H1 (cell line): ENCODE measurements around the gene GRK3. TPM values are rescaled to one million over a fixed set of nuclear protein-coding genes. Genes with fewer than 3 reads are reported as not detected.

Experiments used
- CTCF ChIA-PET: fragments of 300-600 bp; sonication (Branson Sonifier 250); formaldehyde crosslinking; loops from one replicate; lab custom pipeline; 2021; ENCODE audit not compliant: partially characterized antibody; lab: Charles Lee
- POLR2A ChIA-PET: fragments of 300-600 bp; sonication (Branson Sonifier 250); formaldehyde crosslinking; loops from one replicate; lab custom pipeline; 2021; ENCODE audit warnings: inconsistent platforms; ENCODE audit not compliant: partially characterized antibody; lab: Charles Lee
- DNase-seq, 2 experiments: peaks; one replicate each; pipeline versions ENCODE4 v3.0.0 to v3.0.0-alpha.2; 2010 to 2022; ENCODE audit warnings: low spot score in 2 of 2, low read depth in 1 of 2, mixed read lengths in 1 of 2
- FAIRE-seq: peaks from 2 replicates; lab custom pipeline; 2011; peaks lifted over from hg19 to GRCh38; lab: Jason Lieb, UNC
- H2AFZ ChIP-seq: 2 replicates; pipeline ENCODE4 v1.8.1; 2012; ENCODE audit warnings: low read length, inconsistent platforms
- H2AK5ac ChIP-seq: 2 replicates; pipeline ENCODE4 v1.6.1; 2013; ENCODE audit warnings: low read depth, low read length
- H2BK120ac ChIP-seq: replicated peaks from 2 replicates; pipeline ENCODE3; 2013; ENCODE audit warnings: low read depth, low read length, inconsistent platforms
- H2BK12ac ChIP-seq: 2 replicates; pipeline ENCODE4 v1.6.1; 2013; ENCODE audit warnings: low read depth, low read length
- H2BK15ac ChIP-seq: 2 replicates; pipeline ENCODE4 v1.6.1; 2013; ENCODE audit warnings: low read length
- H2BK20ac ChIP-seq: 2 replicates; pipeline ENCODE4 v1.6.1; 2013; ENCODE audit warnings: low read length
- H2BK5ac ChIP-seq: 2 replicates; pipeline ENCODE4 v1.6.1; 2013; ENCODE audit warnings: low read depth, low read length
- H3K14ac ChIP-seq: 2 replicates; pipeline ENCODE4 v1.6.1; 2013; ENCODE audit warnings: inconsistent platforms; ENCODE audit not compliant: insufficient read length
- H3K18ac ChIP-seq: 2 replicates; pipeline ENCODE4 v1.6.1; 2013; ENCODE audit warnings: low read length; ENCODE audit errors: extremely low read depth
- H3K23ac ChIP-seq: 2 replicates; pipeline ENCODE4 v1.6.1; 2013; ENCODE audit warnings: inconsistent platforms; ENCODE audit not compliant: insufficient read length
- H3K23me2 ChIP-seq: 2 replicates; pipeline ENCODE4 v1.6.1; 2013; ENCODE audit warnings: low read depth, low read length
- H3K27ac ChIP-seq: 2 replicates; pipeline ENCODE4 v1.6.1; 2011; ENCODE audit warnings: low read depth, low read length, inconsistent platforms
- H3K27me3 ChIP-seq, 4 experiments: replicated peaks in 1 of 4; 1 replicate in 1 of 4; 2 replicates in 3 of 4; pipeline versions ENCODE4 v1.6.1 to v1.8.1; 2011 to 2013; ENCODE audit warnings: low read length in 3 of 4, mild to moderate bottlenecking in 3 of 4, inconsistent platforms in 2 of 4, mixed read lengths in 2 of 4, moderate library complexity in 1 of 4; ENCODE audit not compliant: control insufficient read depth in 3 of 4, insufficient read depth in 3 of 4; ENCODE audit errors: extremely low read depth in 1 of 4
- H3K36me3 ChIP-seq, 4 experiments: 2 replicates each; pipeline versions ENCODE4 v1.6.1 to v1.8.1; 2011 to 2013; ENCODE audit warnings: mild to moderate bottlenecking in 4 of 4, low read length in 3 of 4, moderate library complexity in 2 of 4, control low read depth in 1 of 4, inconsistent platforms in 1 of 4; ENCODE audit not compliant: insufficient read depth in 4 of 4, control insufficient read depth in 2 of 4
- H3K4ac ChIP-seq: replicated peaks from 2 replicates; pipeline ENCODE3; 2013; ENCODE audit warnings: low read length, low read depth, mixed read lengths, inconsistent platforms; ENCODE audit not compliant: insufficient read length
- H3K4me1 ChIP-seq, 4 experiments: replicated peaks in 1 of 4; 1 replicate in 1 of 4; 2 replicates in 3 of 4; pipeline versions ENCODE4 v1.6.1 to v1.8.1; 2011 to 2013; ENCODE audit warnings: low read length in 3 of 4, inconsistent platforms in 2 of 4, mixed read lengths in 1 of 4; ENCODE audit not compliant: insufficient read depth in 4 of 4, control insufficient read depth in 3 of 4
- H3K4me2 ChIP-seq, 2 experiments: 2 replicates each; pipeline versions ENCODE4 v1.6.1 to v1.8.1; 2011 to 2013; ENCODE audit warnings: low read depth in 2 of 2, low read length in 2 of 2, control low read depth in 1 of 2, inconsistent platforms in 1 of 2, mild to moderate bottlenecking in 1 of 2; ENCODE audit not compliant: insufficient read depth in 1 of 2
- H3K4me3 ChIP-seq, 4 experiments: fragments of 200-600, 300-600 bp in 1 of 4; sonication (generic), shearing (Covaris generic), sonication (Bioruptor Twin) in 1 of 4; 2 replicates each; pipeline versions ENCODE4 v1.5.1 to v1.8.1; 2011 to 2016; ENCODE audit warnings: low read length in 4 of 4, low read depth in 3 of 4, control low read depth in 2 of 4, inconsistent platforms in 2 of 4, mild to moderate bottlenecking in 2 of 4, mixed read lengths in 1 of 4, moderate library complexity in 1 of 4; ENCODE audit not compliant: insufficient read depth in 2 of 4; ENCODE audit errors: extremely low read depth in 1 of 4
- H3K56ac ChIP-seq: replicated peaks from 2 replicates; pipeline ENCODE3; 2013; ENCODE audit warnings: low read depth, mild to moderate bottlenecking, mixed read lengths, low read length, inconsistent platforms; ENCODE audit not compliant: insufficient read length
- H3K79me1 ChIP-seq: 2 replicates; pipeline ENCODE4 v1.6.1; 2013; ENCODE audit warnings: low read depth, low read length, control low read depth
- H3K79me2 ChIP-seq, 2 experiments: 2 replicates each; pipeline versions ENCODE4 v1.6.1 to v1.8.1; 2012 to 2013; ENCODE audit warnings: low read length in 2 of 2, mild to moderate bottlenecking in 2 of 2, inconsistent platforms in 1 of 2; ENCODE audit not compliant: insufficient read depth in 2 of 2, control insufficient read depth in 1 of 2
- H3K9ac ChIP-seq, 4 experiments: replicated peaks in 1 of 4; 1 replicate in 1 of 4; 2 replicates in 3 of 4; pipeline versions ENCODE4 v1.6.1 to v1.8.1; 2011 to 2013; ENCODE audit warnings: low read depth in 3 of 4, low read length in 3 of 4, control low read depth in 2 of 4, mild to moderate bottlenecking in 2 of 4, moderate library complexity in 2 of 4, inconsistent platforms in 1 of 4; ENCODE audit errors: extremely low read depth in 1 of 4
- H3K9me3 ChIP-seq, 2 experiments: 2 replicates each; pipeline versions ENCODE4 v1.6.1 to v1.8.1; 2012 to 2013; ENCODE audit warnings: mild to moderate bottlenecking in 2 of 2, moderate library complexity in 2 of 2, control low read depth in 1 of 2, inconsistent platforms in 1 of 2, low read depth in 1 of 2, low read length in 1 of 2, mixed read lengths in 1 of 2; ENCODE audit not compliant: insufficient read depth in 2 of 2
- H4K20me1 ChIP-seq, 2 experiments: replicated peaks in 1 of 2; 2 replicates each; pipeline versions ENCODE3 to v1.8.1; 2011 to 2013; ENCODE audit warnings: inconsistent platforms in 2 of 2, low read length in 2 of 2, mild to moderate bottlenecking in 1 of 2; ENCODE audit not compliant: insufficient read depth in 2 of 2, control insufficient read depth in 1 of 2
- H4K5ac ChIP-seq: 2 replicates; pipeline ENCODE4 v1.6.1; 2013; ENCODE audit warnings: low read length, low read depth, mixed read lengths, inconsistent platforms; ENCODE audit not compliant: insufficient read length
- H4K8ac ChIP-seq: 2 replicates; pipeline ENCODE4 v1.8.0; 2013; ENCODE audit warnings: mild to moderate bottlenecking, moderate library complexity, low read length, inconsistent platforms; ENCODE audit not compliant: insufficient read depth; ENCODE audit errors: extremely low read depth
- H4K91ac ChIP-seq: replicated peaks from 2 replicates; pipeline ENCODE3; 2013; ENCODE audit warnings: low read length, mixed read lengths, inconsistent platforms; ENCODE audit not compliant: insufficient read length
- ASH2L ChIP-seq: fragments of 200-600, 300-600 bp; sonication (generic); IDR thresholded peaks from one replicate; pipeline ENCODE4 v1.7.1; 2017; ENCODE audit warnings: low read length
- BCL11A ChIP-seq, 2 experiments: IDR thresholded peaks; one replicate each; pipeline ENCODE4 v1.6.1; 2011; ENCODE audit warnings: low read depth in 2 of 2, low read length in 2 of 2, mild to moderate bottlenecking in 2 of 2
- BRCA1 ChIP-seq: IDR thresholded peaks from 2 replicates; pipeline ENCODE4 v1.6.1; 2012; ENCODE audit warnings: low read depth, low read length, improper control_type of control experiment
- CEBPB ChIP-seq: IDR thresholded peaks from 2 replicates; pipeline ENCODE4 v1.6.1; 2012; ENCODE audit warnings: low read depth, low read length
- E2F6 ChIP-seq: IDR thresholded peaks from 2 replicates; pipeline ENCODE4 v1.6.1; 2012; ENCODE audit warnings: inconsistent platforms
- HDAC6 ChIP-seq: IDR thresholded peaks from one replicate; pipeline ENCODE4 v1.7.1; 2012; ENCODE audit warnings: low read depth, mild to moderate bottlenecking, inconsistent platforms, low read length, moderate library complexity
- MAFK ChIP-seq: IDR thresholded peaks from 2 replicates; pipeline ENCODE4 v1.6.1; 2012; ENCODE audit warnings: low read depth, mild to moderate bottlenecking, improper control_type of control experiment, low read length
- NRF1 ChIP-seq: IDR thresholded peaks from 2 replicates; pipeline ENCODE4 v1.6.1; 2011; ENCODE audit warnings: mild to moderate bottlenecking, low read depth, low read length, improper control_type of control experiment
- POLR2A ChIP-seq, 2 experiments: IDR thresholded peaks; 1 replicate in 1 of 2; 2 replicates in 1 of 2; pipeline ENCODE4 v1.6.1; 2011; ENCODE audit warnings: low read depth in 2 of 2, low read length in 2 of 2, mild to moderate bottlenecking in 2 of 2; ENCODE audit errors: control extremely low read depth in 1 of 2
- RBBP5 ChIP-seq: IDR thresholded peaks from 2 replicates; pipeline ENCODE4 v1.7.1; 2012; ENCODE audit warnings: low read depth, mild to moderate bottlenecking, inconsistent platforms, low read length, moderate library complexity, borderline replicate concordance
- SIRT6 ChIP-seq: IDR thresholded peaks from one replicate; pipeline ENCODE4 v1.7.1; 2012; ENCODE audit warnings: low read length, inconsistent platforms
- SIX5 ChIP-seq: IDR thresholded peaks from 2 replicates; pipeline ENCODE4 v1.6.1; 2011; ENCODE audit warnings: mild to moderate bottlenecking, low read depth, low read length
- SRF ChIP-seq: IDR thresholded peaks from 2 replicates; pipeline ENCODE4 v1.6.1; 2011; ENCODE audit warnings: mild to moderate bottlenecking, low read depth, low read length, moderate library complexity
- TBP ChIP-seq: IDR thresholded peaks from 2 replicates; pipeline ENCODE4 v1.6.1; 2011; ENCODE audit warnings: low read depth, low read length, improper control_type of control experiment
- TCF12 ChIP-seq: IDR thresholded peaks from 2 replicates; pipeline ENCODE4 v1.6.1; 2011; ENCODE audit warnings: low read depth, mild to moderate bottlenecking, low read length
- YY1 ChIP-seq: IDR thresholded peaks from 2 replicates; pipeline ENCODE4 v1.6.1; 2011; ENCODE audit warnings: low read depth, mild to moderate bottlenecking, low read length
- whole genome bisulfite sequencing, 2 experiments: shearing (Covaris generic) in 1 of 2; methylation state at CpG; one replicate each; pipeline versions ENCODE4 v1.1.6 to v1.1.7; 2013 to 2015; ENCODE audit warnings: low lambda C conversion rate in 2 of 2, mixed read lengths in 2 of 2, inconsistent platforms in 1 of 2, low coverage in 1 of 2, missing lambda C conversion rate in 1 of 2; ENCODE audit not compliant: insufficient replicate concordance in 2 of 2, insufficient coverage in 1 of 2, insufficient read length in 1 of 2; ENCODE audit errors: extremely low coverage in 1 of 2, missing lambda C conversion rate in 1 of 2; 5-methylcytosine and 5-hydroxymethylcytosine counted together
- polyA plus RNA-seq, 7 experiments: library from polyadenylated mRNA; depleted of rRNA in 3 of 7; stranded (reverse) in 5 of 7; unstranded in 2 of 7; fragments of >200 nt in 5 of 7; fragments of 200-250 nt in 2 of 7; gene quantifications; 1 replicate in 5 of 7; 2 replicates in 1 of 7; 4 replicates in 1 of 7; pipeline versions ENCODE4 v1.2.1 to v1.2.3, GENCODE V29; 2011 to 2013; ENCODE audit warnings: missing spikeins in 2 of 7, mixed read lengths in 2 of 7
- total RNA-seq: library from RNA; stranded (reverse); fragmentation: NEBNext Ultra II Directional; extraction: Animal tissue kit (Norgen Biotek cat#: 25700); gene quantifications from 2 replicates; pipeline ENCODE4 v1.2.1, GENCODE V29; 2021

GRK3 gene
- total and polyA plus RNA-seq, 2 of the 8 experiments (the other 6 are each of a cell fraction or from before 2014, with no cell fraction given) = 7.5 to 35.3 TPM

- Histone ChIP-seq H3K23ac (no peak overlapping the region), H3K9me3 (peaks cover 6 to 9% of the 10 kb centered on the region in 2 experiments; a peak in 3 of 4 replicates), H3K18ac (no peak overlapping the region), H3K4me2 (no peak overlapping the region), H2BK120ac (no peak overlapping the region), H2BK12ac (no peak overlapping the region), H2BK20ac (no peak overlapping the region), H2BK5ac (no peak overlapping the region), H2BK15ac (no peak overlapping the region), H3K79me2 (no peaks in the 10 kb centered on the region), H3K79me1 (no peaks in the 10 kb centered on the region), H3K27me3 (no peaks in the 10 kb centered on the region), H3K23me2 (no peaks in the 10 kb centered on the region), H3K56ac (no peak overlapping the region), H3K36me3 (no peaks in the 10 kb centered on the region), H4K91ac (no peak overlapping the region), H3K4ac (no peak overlapping the region), H4K20me1 (no peaks in the 10 kb centered on the region), H3K4me1 (no peaks in the 10 kb centered on the region), H2AFZ (no peak overlapping the region), H3K9ac (no peak overlapping the region), H3K14ac (no peak overlapping the region), H2AK5ac (no peak overlapping the region), H3K4me3 (no peak overlapping the region), H4K8ac (no peak overlapping the region), H3K27ac (no peak overlapping the region), H4K5ac (no peak overlapping the region)
- WGBS, 2 experiments = 78% methylated on average over 7 of the region's 7 CpGs; no CpG with 5 or more reads in 1 of the 2 experiments
- DNase-seq (no peak), FAIRE-seq (no peak)
- ChIA-PET POLR2A (no interaction called here), CTCF (interaction anchor here (0.6 to 5.0 kb wide), 16 partner anchors 10 to 626 kb away, joined by 3 to 31 read pairs (median 4); no protein-coding TSS in a partner anchor)
- no peak for TF ChIP-seq BRCA1
- no peak for TF ChIP-seq E2F6
- TF ChIP-seq SIX5 = no peak
- no peak for TF ChIP-seq SIRT6
- TF ChIP-seq HDAC6 = no peak
- no peak for TF ChIP-seq SRF
- no peak for TF ChIP-seq MAFK
- no peak for TF ChIP-seq YY1
- no peak for TF ChIP-seq RBBP5
- no peak for TF ChIP-seq NRF1
- TF ChIP-seq BCL11A (IDR thresholded peaks at IDR 0.05; ENCODE audit: low read depth in 2 of 2, low read length in 2 of 2) = no peak
- no peak for TF ChIP-seq ASH2L
- no peak for TF ChIP-seq CEBPB
- no peak for TF ChIP-seq TBP
- no peak for TF ChIP-seq POLR2A (IDR thresholded peaks at IDR 0.05; ENCODE audit: control extremely low read depth in 1 of 2, low read depth in 2 of 2, low read length in 2 of 2)
- TF ChIP-seq TCF12 = no peak
Measured at GRCh38 chr22:25763239-25763777, 198.8 kb downstream of the GRK3 start.
